H1 (cell line): ENCODE results near the gene SLC27A2. TPM values are rescaled to one million over a fixed set of nuclear protein-coding genes. Genes with fewer than 3 reads are reported as not detected.

ENCODE experiments used
- CTCF ChIA-PET: fragments of 300-600 bp; sonication (Branson Sonifier 250); formaldehyde crosslinking; loops from one replicate; lab custom pipeline; 2021; ENCODE audit not compliant: partially characterized antibody; lab: Charles Lee
- POLR2A ChIA-PET: fragments of 300-600 bp; sonication (Branson Sonifier 250); formaldehyde crosslinking; loops from one replicate; lab custom pipeline; 2021; ENCODE audit warnings: inconsistent platforms; ENCODE audit not compliant: partially characterized antibody; lab: Charles Lee
- DNase-seq, 2 experiments: peaks; one replicate each; pipeline versions ENCODE4 v3.0.0 to v3.0.0-alpha.2; 2010 to 2022; ENCODE audit warnings: low spot score in 2 of 2, low read depth in 1 of 2, mixed read lengths in 1 of 2
- FAIRE-seq: peaks from 2 replicates; lab custom pipeline; 2011; peaks lifted over from hg19 to GRCh38; lab: Jason Lieb, UNC
- H2AFZ ChIP-seq: 2 replicates; pipeline ENCODE4 v1.8.1; 2012; ENCODE audit warnings: low read length, inconsistent platforms
- H2AK5ac ChIP-seq: 2 replicates; pipeline ENCODE4 v1.6.1; 2013; ENCODE audit warnings: low read depth, low read length
- H2BK120ac ChIP-seq: replicated peaks from 2 replicates; pipeline ENCODE3; 2013; ENCODE audit warnings: low read depth, low read length, inconsistent platforms
- H2BK12ac ChIP-seq: 2 replicates; pipeline ENCODE4 v1.6.1; 2013; ENCODE audit warnings: low read depth, low read length
- H2BK15ac ChIP-seq: 2 replicates; pipeline ENCODE4 v1.6.1; 2013; ENCODE audit warnings: low read length
- H2BK20ac ChIP-seq: 2 replicates; pipeline ENCODE4 v1.6.1; 2013; ENCODE audit warnings: low read length
- H2BK5ac ChIP-seq: 2 replicates; pipeline ENCODE4 v1.6.1; 2013; ENCODE audit warnings: low read depth, low read length
- H3K14ac ChIP-seq: 2 replicates; pipeline ENCODE4 v1.6.1; 2013; ENCODE audit warnings: inconsistent platforms; ENCODE audit not compliant: insufficient read length
- H3K18ac ChIP-seq: 2 replicates; pipeline ENCODE4 v1.6.1; 2013; ENCODE audit warnings: low read length; ENCODE audit errors: extremely low read depth
- H3K23ac ChIP-seq: 2 replicates; pipeline ENCODE4 v1.6.1; 2013; ENCODE audit warnings: inconsistent platforms; ENCODE audit not compliant: insufficient read length
- H3K23me2 ChIP-seq: 2 replicates; pipeline ENCODE4 v1.6.1; 2013; ENCODE audit warnings: low read depth, low read length
- H3K27ac ChIP-seq: 2 replicates; pipeline ENCODE4 v1.6.1; 2011; ENCODE audit warnings: low read depth, low read length, inconsistent platforms
- H3K27me3 ChIP-seq, 4 experiments: replicated peaks in 1 of 4; 1 replicate in 1 of 4; 2 replicates in 3 of 4; pipeline versions ENCODE4 v1.6.1 to v1.8.1; 2011 to 2013; ENCODE audit warnings: low read length in 3 of 4, mild to moderate bottlenecking in 3 of 4, inconsistent platforms in 2 of 4, mixed read lengths in 2 of 4, moderate library complexity in 1 of 4; ENCODE audit not compliant: control insufficient read depth in 3 of 4, insufficient read depth in 3 of 4; ENCODE audit errors: extremely low read depth in 1 of 4
- H3K36me3 ChIP-seq, 4 experiments: 2 replicates each; pipeline versions ENCODE4 v1.6.1 to v1.8.1; 2011 to 2013; ENCODE audit warnings: mild to moderate bottlenecking in 4 of 4, low read length in 3 of 4, moderate library complexity in 2 of 4, control low read depth in 1 of 4, inconsistent platforms in 1 of 4; ENCODE audit not compliant: insufficient read depth in 4 of 4, control insufficient read depth in 2 of 4
- H3K4ac ChIP-seq: replicated peaks from 2 replicates; pipeline ENCODE3; 2013; ENCODE audit warnings: low read length, low read depth, mixed read lengths, inconsistent platforms; ENCODE audit not compliant: insufficient read length
- H3K4me1 ChIP-seq, 4 experiments: replicated peaks in 1 of 4; 1 replicate in 1 of 4; 2 replicates in 3 of 4; pipeline versions ENCODE4 v1.6.1 to v1.8.1; 2011 to 2013; ENCODE audit warnings: low read length in 3 of 4, inconsistent platforms in 2 of 4, mixed read lengths in 1 of 4; ENCODE audit not compliant: insufficient read depth in 4 of 4, control insufficient read depth in 3 of 4
- H3K4me2 ChIP-seq, 2 experiments: 2 replicates each; pipeline versions ENCODE4 v1.6.1 to v1.8.1; 2011 to 2013; ENCODE audit warnings: low read depth in 2 of 2, low read length in 2 of 2, control low read depth in 1 of 2, inconsistent platforms in 1 of 2, mild to moderate bottlenecking in 1 of 2; ENCODE audit not compliant: insufficient read depth in 1 of 2
- H3K4me3 ChIP-seq, 4 experiments: fragments of 200-600, 300-600 bp in 1 of 4; sonication (generic), shearing (Covaris generic), sonication (Bioruptor Twin) in 1 of 4; 2 replicates each; pipeline versions ENCODE4 v1.5.1 to v1.8.1; 2011 to 2016; ENCODE audit warnings: low read length in 4 of 4, low read depth in 3 of 4, control low read depth in 2 of 4, inconsistent platforms in 2 of 4, mild to moderate bottlenecking in 2 of 4, mixed read lengths in 1 of 4, moderate library complexity in 1 of 4; ENCODE audit not compliant: insufficient read depth in 2 of 4; ENCODE audit errors: extremely low read depth in 1 of 4
- H3K56ac ChIP-seq: replicated peaks from 2 replicates; pipeline ENCODE3; 2013; ENCODE audit warnings: low read depth, mild to moderate bottlenecking, mixed read lengths, low read length, inconsistent platforms; ENCODE audit not compliant: insufficient read length
- H3K79me1 ChIP-seq: 2 replicates; pipeline ENCODE4 v1.6.1; 2013; ENCODE audit warnings: low read depth, low read length, control low read depth
- H3K79me2 ChIP-seq, 2 experiments: 2 replicates each; pipeline versions ENCODE4 v1.6.1 to v1.8.1; 2012 to 2013; ENCODE audit warnings: low read length in 2 of 2, mild to moderate bottlenecking in 2 of 2, inconsistent platforms in 1 of 2; ENCODE audit not compliant: insufficient read depth in 2 of 2, control insufficient read depth in 1 of 2
- H3K9ac ChIP-seq, 4 experiments: replicated peaks in 1 of 4; 1 replicate in 1 of 4; 2 replicates in 3 of 4; pipeline versions ENCODE4 v1.6.1 to v1.8.1; 2011 to 2013; ENCODE audit warnings: low read depth in 3 of 4, low read length in 3 of 4, control low read depth in 2 of 4, mild to moderate bottlenecking in 2 of 4, moderate library complexity in 2 of 4, inconsistent platforms in 1 of 4; ENCODE audit errors: extremely low read depth in 1 of 4
- H3K9me3 ChIP-seq, 2 experiments: 2 replicates each; pipeline versions ENCODE4 v1.6.1 to v1.8.1; 2012 to 2013; ENCODE audit warnings: mild to moderate bottlenecking in 2 of 2, moderate library complexity in 2 of 2, control low read depth in 1 of 2, inconsistent platforms in 1 of 2, low read depth in 1 of 2, low read length in 1 of 2, mixed read lengths in 1 of 2; ENCODE audit not compliant: insufficient read depth in 2 of 2
- H4K20me1 ChIP-seq, 2 experiments: replicated peaks in 1 of 2; 2 replicates each; pipeline versions ENCODE3 to v1.8.1; 2011 to 2013; ENCODE audit warnings: inconsistent platforms in 2 of 2, low read length in 2 of 2, mild to moderate bottlenecking in 1 of 2; ENCODE audit not compliant: insufficient read depth in 2 of 2, control insufficient read depth in 1 of 2
- H4K5ac ChIP-seq: 2 replicates; pipeline ENCODE4 v1.6.1; 2013; ENCODE audit warnings: low read length, low read depth, mixed read lengths, inconsistent platforms; ENCODE audit not compliant: insufficient read length
- H4K8ac ChIP-seq: 2 replicates; pipeline ENCODE4 v1.8.0; 2013; ENCODE audit warnings: mild to moderate bottlenecking, moderate library complexity, low read length, inconsistent platforms; ENCODE audit not compliant: insufficient read depth; ENCODE audit errors: extremely low read depth
- H4K91ac ChIP-seq: replicated peaks from 2 replicates; pipeline ENCODE3; 2013; ENCODE audit warnings: low read length, mixed read lengths, inconsistent platforms; ENCODE audit not compliant: insufficient read length
- BACH1 ChIP-seq: IDR thresholded peaks from 2 replicates; pipeline ENCODE4 v1.6.1; 2012; ENCODE audit warnings: low read length, improper control_type of control experiment
- CBX8 ChIP-seq: fragments of 300-800, 300-1000 bp; sonication (generic); IDR thresholded peaks from 2 replicates; pipeline ENCODE4 v1.7.1; 2016; ENCODE audit warnings: low read depth, low read length, borderline replicate concordance
- CHD2 ChIP-seq: IDR thresholded peaks from 2 replicates; pipeline ENCODE4 v1.6.1; 2012; ENCODE audit warnings: low read length, improper control_type of control experiment
- CTBP2 ChIP-seq: IDR thresholded peaks from 2 replicates; pipeline ENCODE4 v1.7.0; 2011; ENCODE audit warnings: borderline replicate concordance, mild to moderate bottlenecking, moderate library complexity, mixed read lengths, low read length; ENCODE audit not compliant: insufficient read depth, insufficient read length
- EZH2 ChIP-seq: fragments of 200-600 bp; sonication (generic); IDR thresholded peaks from 2 replicates; pipeline ENCODE4 v1.7.1; 2012; ENCODE audit warnings: low read depth, mild to moderate bottlenecking, moderate library complexity, low read length, inconsistent platforms; ENCODE audit not compliant: severe bottlenecking
- MAX ChIP-seq: IDR thresholded peaks from 2 replicates; pipeline ENCODE4 v1.6.1; 2012; ENCODE audit warnings: inconsistent platforms
- NRF1 ChIP-seq: IDR thresholded peaks from 2 replicates; pipeline ENCODE4 v1.6.1; 2011; ENCODE audit warnings: mild to moderate bottlenecking, low read depth, low read length, improper control_type of control experiment
- RFX5 ChIP-seq: IDR thresholded peaks from 2 replicates; pipeline ENCODE4 v1.6.1; 2011; ENCODE audit warnings: low read depth, low read length, improper control_type of control experiment, borderline replicate concordance
- SIX5 ChIP-seq: IDR thresholded peaks from 2 replicates; pipeline ENCODE4 v1.6.1; 2011; ENCODE audit warnings: mild to moderate bottlenecking, low read depth, low read length
- SP2 ChIP-seq: IDR thresholded peaks from 2 replicates; pipeline ENCODE4 v1.6.1; 2012; ENCODE audit warnings: mild to moderate bottlenecking, low read length, inconsistent platforms
- TBP ChIP-seq: IDR thresholded peaks from 2 replicates; pipeline ENCODE4 v1.6.1; 2011; ENCODE audit warnings: low read depth, low read length, improper control_type of control experiment
- USF2 ChIP-seq: IDR thresholded peaks from 2 replicates; pipeline ENCODE4 v1.6.1; 2011; ENCODE audit warnings: low read length, improper control_type of control experiment
- ZNF274 ChIP-seq: IDR thresholded peaks from 2 replicates; pipeline ENCODE4 v1.7.0; 2012; ENCODE audit warnings: low read length, borderline replicate concordance; ENCODE audit errors: extremely low read depth
- WGBS, 2 experiments: shearing (Covaris generic) in 1 of 2; methylation state at CpG; one replicate each; pipeline versions ENCODE4 v1.1.6 to v1.1.7; 2013 to 2015; ENCODE audit warnings: low lambda C conversion rate in 2 of 2, mixed read lengths in 2 of 2, inconsistent platforms in 1 of 2, low coverage in 1 of 2, missing lambda C conversion rate in 1 of 2; ENCODE audit not compliant: insufficient replicate concordance in 2 of 2, insufficient coverage in 1 of 2, insufficient read length in 1 of 2; ENCODE audit errors: extremely low coverage in 1 of 2, missing lambda C conversion rate in 1 of 2; 5-methylcytosine and 5-hydroxymethylcytosine counted together
- polyA plus RNA-seq, 7 experiments: library from polyadenylated mRNA; depleted of rRNA in 3 of 7; stranded (reverse) in 5 of 7; unstranded in 2 of 7; fragments of >200 nt in 5 of 7; fragments of 200-250 nt in 2 of 7; gene quantifications; 1 replicate in 5 of 7; 2 replicates in 1 of 7; 4 replicates in 1 of 7; pipeline versions ENCODE4 v1.2.1 to v1.2.3, GENCODE V29; 2011 to 2013; ENCODE audit warnings: missing spikeins in 2 of 7, mixed read lengths in 2 of 7
- total RNA-seq: library from RNA; stranded (reverse); fragmentation: NEBNext Ultra II Directional; extraction: Animal tissue kit (Norgen Biotek cat#: 25700); gene quantifications from 2 replicates; pipeline ENCODE4 v1.2.1, GENCODE V29; 2021

SLC27A2 gene
- total and polyA plus RNA-seq, 2 of the 8 experiments (the other 6 are each of a cell fraction or from before 2014, with no cell fraction given) = 5.6 to 5.8 TPM

DNA sequence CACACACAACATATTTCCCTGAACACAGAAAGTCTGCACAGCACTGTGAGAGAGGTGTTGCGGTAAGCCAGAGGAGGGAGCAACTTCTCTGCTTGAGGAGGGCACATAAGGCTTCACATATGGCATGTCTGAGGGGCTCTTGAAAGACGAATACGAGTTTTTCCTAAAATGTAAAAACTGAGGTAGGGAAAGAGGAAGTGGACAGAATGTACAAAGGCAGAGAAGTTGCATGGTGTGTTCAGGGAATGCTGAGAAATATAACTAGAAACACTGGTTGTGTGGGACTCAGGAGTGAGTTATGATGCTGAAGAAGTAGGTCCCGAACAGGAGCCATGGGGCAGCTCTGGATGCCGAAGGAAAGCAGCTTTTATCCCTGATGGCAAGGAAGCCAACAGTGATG, 40.1 kb upstream of the SLC27A2 start:
- no peak overlapping the region for H3K27ac ChIP-seq
- no peaks in the 10 kb centered on the region for H3K9me3 ChIP-seq
- CTCF ChIA-PET = interaction anchor here (1.1 to 3.8 kb wide), 3 partner anchors 26 to 916 kb away, joined by 4 to 12 read pairs (median 8); no protein-coding TSS in a partner anchor
- H4K20me1 ChIP-seq = no peaks in the 10 kb centered on the region
- H3K4me3 ChIP-seq = no peak overlapping the region
- H3K23ac ChIP-seq = no peak overlapping the region
- no peak overlapping the region for H3K18ac ChIP-seq
- WGBS, 2 experiments = 95% methylated on average over 5 of the region's 5 CpGs; no CpG with 5 or more reads in 1 of the 2 experiments
- no peak overlapping the region for H2AFZ ChIP-seq
- no peak overlapping the region; the same call in 1 of the 2 replicates for H4K8ac ChIP-seq
- H4K91ac ChIP-seq = no peak overlapping the region
- no peak overlapping the region for H3K9ac ChIP-seq
- no peak overlapping the region for H2BK15ac ChIP-seq
- H3K79me1 ChIP-seq = no peaks in the 10 kb centered on the region
- H2AK5ac ChIP-seq = no peak overlapping the region
- POLR2A ChIA-PET = no interaction called here
- no peak overlapping the region for H2BK5ac ChIP-seq
- H3K4ac ChIP-seq = no peak overlapping the region
- H2BK12ac ChIP-seq = no peak overlapping the region
- H3K4me1 ChIP-seq = peaks cover 0 to 3% (median 0%) of the 10 kb centered on the region in 4 experiments; a peak in 1 of 7 replicates
- H3K23me2 ChIP-seq = no peaks in the 10 kb centered on the region
- no peak overlapping the region for H3K4me2 ChIP-seq
- no peaks in the 10 kb centered on the region for H3K27me3 ChIP-seq
- no peak overlapping the region for H3K56ac ChIP-seq
- H3K36me3 ChIP-seq = no peaks in the 10 kb centered on the region
- no peak overlapping the region for H2BK120ac ChIP-seq
- H2BK20ac ChIP-seq = no peak overlapping the region
- no peak for FAIRE-seq
- no peaks in the 10 kb centered on the region for H3K79me2 ChIP-seq
- H4K5ac ChIP-seq = no peak overlapping the region
- no peak for DNase-seq
- no peak overlapping the region for H3K14ac ChIP-seq
- TF ChIP-seq TBP (no peak), NRF1 (no peak), BACH1 (no peak), MAX (no peak), SIX5 (no peak), CHD2 (no peak), CTBP2 (no peak), EZH2 (no peak), CBX8 (no peak), USF2 (no peak), ZNF274 (no peak), RFX5 (no peak), SP2 (no peak)
